ENCODE results near the gene FER.
"Not testable (repeated sequence)": the region's sequence is repeated elsewhere in the genome, so short reads cannot be mapped to it uniquely, and the experiment has no call there.

FER gene

GRCh38 chr5:109168151-109168550 lies 420.5 kb downstream of the FER start:
- TF ChIP-seq SPI1 (IDR thresholded peaks at IDR 0.05; ENCODE audit: borderline replicate concordance, low read depth) (no peak), REST (IDR thresholded peaks at IDR 0.05; ENCODE audit: insufficient replicate concordance, low read depth) (no peak), CTCF (IDR thresholded peaks at IDR 0.05; ENCODE audit: insufficient read depth, low read length) (no peak), POLR2AphosphoS5 (IDR thresholded peaks at IDR 0.05; ENCODE audit: low read depth) (no peak), GABPA (IDR thresholded peaks at IDR 0.05; ENCODE audit: low read depth) (no peak)
- Histone ChIP-seq H3K4me3 (replicated peaks; ENCODE audit: insufficient read depth, low read length) (no peak overlapping the region), H3K27ac (replicated peaks) (no peak overlapping the region), H3K27me3 (ENCODE audit: insufficient read depth, poor library complexity, severe bottlenecking) (no peaks in the 10 kb centered on the region)
- no peak for DNase-seq (ENCODE audit: low read depth in 1 of 2, low spot score in 1 of 2)

- H3K27me3 ChIP-seq (ENCODE audit: insufficient read depth, poor library complexity, severe bottlenecking), result no peaks in the 10 kb centered on the region
- H3K4me3 ChIP-seq (replicated peaks; ENCODE audit: insufficient read depth, low read length), result no peak overlapping the region
- no peak for DNase-seq (ENCODE audit: low read depth in 1 of 2, low spot score in 1 of 2)
- TF ChIP-seq GABPA (IDR thresholded peaks at IDR 0.05; ENCODE audit: low read depth) (no peak), SPI1 (IDR thresholded peaks at IDR 0.05; ENCODE audit: borderline replicate concordance, low read depth) (no peak), REST (IDR thresholded peaks at IDR 0.05; ENCODE audit: insufficient replicate concordance, low read depth) (no peak), CTCF (IDR thresholded peaks at IDR 0.05; ENCODE audit: insufficient read depth, low read length) (no peak), POLR2AphosphoS5 (IDR thresholded peaks at IDR 0.05; ENCODE audit: low read depth) (no peak)
- no peak overlapping the region for H3K27ac ChIP-seq (replicated peaks)
These were observed 423.1 kb downstream of the FER start for GRCh38 chr5:109170629-109171350.

- H3K27me3 ChIP-seq (ENCODE audit: insufficient read depth, poor library complexity, severe bottlenecking); H3K4me3 ChIP-seq (replicated peaks; ENCODE audit: insufficient read depth, low read length); DNase-seq (ENCODE audit: low read depth in 1 of 2, low spot score in 1 of 2); H3K27ac ChIP-seq (replicated peaks): not testable (repeated sequence)
These were observed 423.9 kb downstream of the FER start for GRCh38 chr5:109171437-109172073.

GRCh38 chr5:109173036-109173794 lies 425.5 kb downstream of the FER start:
- H3K27me3 ChIP-seq (ENCODE audit: insufficient read depth, poor library complexity, severe bottlenecking), result no peaks in the 10 kb centered on the region
- DNase-seq (ENCODE audit: low read depth in 1 of 2, low spot score in 1 of 2), result no peak
- H3K27ac ChIP-seq (replicated peaks), result no peak overlapping the region
- TF ChIP-seq SPI1 (IDR thresholded peaks at IDR 0.05; ENCODE audit: borderline replicate concordance, low read depth), result no peak
- no peak for TF ChIP-seq POLR2AphosphoS5 (IDR thresholded peaks at IDR 0.05; ENCODE audit: low read depth)
- no peak for TF ChIP-seq GABPA (IDR thresholded peaks at IDR 0.05; ENCODE audit: low read depth)
- no peak for TF ChIP-seq CTCF (IDR thresholded peaks at IDR 0.05; ENCODE audit: insufficient read depth, low read length)
- TF ChIP-seq REST (IDR thresholded peaks at IDR 0.05; ENCODE audit: insufficient replicate concordance, low read depth), result no peak
- H3K4me3 ChIP-seq (replicated peaks; ENCODE audit: insufficient read depth, low read length), result no peak overlapping the region

Data from HL-60 (cell line).